Mucosa of stomach (tissue), 1 donor: ENCODE results near the gene PCMTD2.

Source experiments
- H3K27me3 ChIP-seq: one replicate; pipeline ENCODE4 v1.7.0; 2013; ENCODE audit warnings: mild to moderate bottlenecking, low read length; ENCODE audit not compliant: control insufficient read depth, insufficient read depth
- H3K36me3 ChIP-seq: one replicate; pipeline ENCODE4 v1.7.0; 2013; ENCODE audit warnings: low read length; ENCODE audit not compliant: control insufficient read depth, insufficient read depth
- H3K4me1 ChIP-seq: one replicate; pipeline ENCODE4 v1.7.0; 2013; ENCODE audit warnings: mild to moderate bottlenecking, low read length; ENCODE audit not compliant: control insufficient read depth, insufficient read depth
- H3K4me3 ChIP-seq: one replicate; pipeline ENCODE4 v1.7.0; 2013; ENCODE audit warnings: low read length
- H3K9ac ChIP-seq: one replicate; pipeline ENCODE4 v1.7.0; 2013; ENCODE audit warnings: mild to moderate bottlenecking, low read length, moderate library complexity
- H3K9me3 ChIP-seq: one replicate; pipeline ENCODE4 v1.7.0; 2013; ENCODE audit warnings: mild to moderate bottlenecking, low read length, moderate library complexity; ENCODE audit not compliant: control insufficient read depth
- donor health status: Pancreatic carcinoma.

Gene PCMTD2

DNA sequence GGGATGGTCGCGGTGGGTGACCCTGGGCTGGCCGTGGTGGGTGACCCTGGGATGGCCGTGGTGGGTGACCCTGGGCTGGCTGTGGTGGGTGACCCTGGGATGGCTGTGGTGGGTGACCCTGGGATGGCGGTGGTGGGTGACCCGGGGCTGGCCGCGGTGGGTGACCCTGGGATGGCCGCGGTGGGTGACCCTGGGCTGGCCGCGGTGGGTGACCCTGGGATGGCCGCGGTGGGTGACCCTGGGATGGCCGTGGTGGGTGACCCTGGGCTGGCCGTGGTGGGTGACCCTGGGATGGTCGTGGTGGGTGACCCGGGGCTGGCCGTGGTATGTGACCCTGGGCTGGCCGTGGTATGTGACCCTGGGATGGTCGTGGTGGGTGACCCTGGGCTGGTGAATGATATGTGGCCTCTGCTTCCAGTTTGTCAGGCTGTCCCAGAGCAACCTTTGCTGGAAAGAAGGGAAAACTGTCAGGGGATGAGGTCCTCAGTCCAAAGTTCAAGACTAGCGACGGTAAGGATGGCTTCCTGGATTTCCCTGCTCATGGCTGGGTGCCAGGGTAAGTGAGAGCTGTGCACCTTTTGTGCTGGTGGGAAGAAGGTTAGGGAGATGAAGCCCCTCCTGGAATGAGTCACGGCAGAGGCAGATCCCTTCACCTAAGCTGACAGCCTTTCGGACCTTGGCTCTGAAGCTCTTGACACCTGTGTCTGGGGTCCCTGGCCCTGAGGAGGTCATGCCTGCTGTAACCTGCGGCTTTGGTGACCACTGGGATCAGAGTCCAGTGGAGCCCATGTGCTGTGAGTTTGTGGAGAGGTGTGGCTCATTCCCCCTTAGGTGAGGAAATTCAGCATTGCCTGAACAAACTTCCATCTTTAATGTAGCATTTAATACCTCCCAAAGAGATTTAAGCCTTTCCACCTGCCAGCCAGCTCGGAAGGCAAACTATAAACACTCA is 19.1 kb upstream of the PCMTD2 start:
- Histone ChIP-seq H3K4me1 (no peaks in the 10 kb centered on the region), H3K36me3 (no peaks in the 10 kb centered on the region), H3K9me3 (no peaks in the 10 kb centered on the region), H3K27me3 (no peaks in the 10 kb centered on the region), H3K4me3 (no peak overlapping the region), H3K9ac (no peak overlapping the region)

DNA sequence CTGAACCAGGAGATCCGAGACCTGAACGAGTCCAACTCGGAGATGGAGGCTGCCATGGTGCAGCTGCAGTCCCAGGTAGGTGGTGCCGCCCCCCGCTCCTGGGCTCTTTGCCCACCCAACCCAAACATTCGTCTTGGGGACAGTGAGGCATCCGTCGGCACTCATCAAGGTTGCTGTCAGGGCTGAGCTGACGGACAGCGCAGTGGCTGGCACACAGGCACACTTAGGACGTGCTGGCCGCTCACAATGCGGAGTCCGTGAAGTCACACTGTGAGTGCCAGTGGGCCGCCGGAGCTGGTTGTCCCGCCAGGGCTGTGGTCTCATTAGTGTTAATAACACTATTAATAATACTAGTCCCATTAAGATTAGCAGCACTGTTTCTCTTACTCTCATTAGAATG is 18.2 kb upstream of the PCMTD2 start:
- no peaks in the 10 kb centered on the region for H3K4me1 ChIP-seq
- H3K9me3 ChIP-seq: no peaks in the 10 kb centered on the region
- H3K27me3 ChIP-seq: no peaks in the 10 kb centered on the region
- H3K36me3 ChIP-seq: no peaks in the 10 kb centered on the region
- H3K4me3 ChIP-seq: no peak overlapping the region
- no peak overlapping the region for H3K9ac ChIP-seq

DNA sequence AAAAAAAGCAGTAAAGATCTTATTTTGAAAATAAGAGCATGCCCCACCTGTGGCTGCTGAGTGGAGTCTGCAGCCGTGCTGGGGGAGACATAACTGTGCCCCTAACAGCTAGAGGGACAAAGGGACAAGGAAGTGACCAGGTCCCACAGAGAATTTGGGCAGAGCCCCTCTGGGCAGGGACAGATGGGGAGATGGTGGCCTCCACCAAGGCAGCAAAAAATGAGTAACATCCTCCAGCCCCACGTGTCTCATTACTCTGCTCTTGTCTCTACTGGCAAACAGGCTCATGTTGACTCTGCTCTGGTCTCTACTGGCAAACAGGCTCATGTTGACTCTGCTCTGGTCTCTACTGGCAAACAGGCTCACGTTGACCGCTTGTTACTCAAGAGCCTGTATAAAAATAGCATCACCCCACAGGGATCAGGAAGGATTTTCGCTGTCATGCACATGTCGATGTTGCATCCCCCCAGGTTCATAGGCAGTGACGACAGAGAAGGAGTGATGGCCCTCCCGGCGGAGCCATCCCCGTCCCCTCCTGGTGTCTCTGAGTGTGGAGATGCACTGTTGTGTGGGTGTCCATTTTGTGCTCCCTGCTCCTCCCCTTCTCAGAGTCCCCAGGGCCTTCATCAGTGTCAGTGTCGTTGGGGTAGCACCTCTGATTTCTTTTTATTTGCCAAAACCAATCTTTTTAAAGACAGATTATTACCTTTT is 17.3 kb upstream of the PCMTD2 start:
- H3K4me3 ChIP-seq: no peak overlapping the region

DNA sequence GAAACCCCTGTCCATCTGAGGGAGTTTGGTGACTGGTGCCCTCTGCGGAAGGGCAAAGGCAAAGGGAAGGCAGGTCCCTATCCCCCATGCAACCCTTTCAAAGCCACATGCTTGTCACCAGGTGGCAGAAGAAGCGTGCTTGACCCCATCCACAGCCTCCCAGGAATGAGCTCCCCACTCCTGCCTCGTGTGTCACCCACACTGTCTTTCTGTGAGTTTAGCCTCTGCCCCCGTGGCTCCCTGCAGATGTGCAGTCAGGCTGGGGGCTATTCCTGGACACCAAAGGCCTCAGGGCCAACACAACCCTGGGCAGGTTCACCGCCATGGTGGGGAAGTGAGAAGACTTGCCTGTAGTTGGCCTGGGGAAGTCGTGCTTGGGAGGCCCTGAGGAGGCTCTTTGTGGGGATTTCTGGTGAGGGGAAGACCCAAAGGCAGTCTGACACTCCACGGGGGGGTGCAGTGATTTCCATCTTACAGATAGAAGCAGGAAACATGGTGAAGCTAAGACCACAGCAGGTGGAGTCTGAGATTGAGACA is 16.6 kb upstream of the PCMTD2 start:
- no peaks in the 10 kb centered on the region for H3K4me1 ChIP-seq
- H3K27me3 ChIP-seq: no peaks in the 10 kb centered on the region
- H3K9me3 ChIP-seq: no peaks in the 10 kb centered on the region
- no peak overlapping the region for H3K9ac ChIP-seq
- H3K4me3 ChIP-seq: no peak overlapping the region
- H3K36me3 ChIP-seq: no peaks in the 10 kb centered on the region

More for the DNA sequence above, 17.3 kb upstream of the PCMTD2 start:
- H3K36me3 ChIP-seq: no peaks in the 10 kb centered on the region
- H3K9me3 ChIP-seq: no peaks in the 10 kb centered on the region
- H3K4me1 ChIP-seq: no peaks in the 10 kb centered on the region
- no peak overlapping the region for H3K9ac ChIP-seq
- no peaks in the 10 kb centered on the region for H3K27me3 ChIP-seq

DNA sequence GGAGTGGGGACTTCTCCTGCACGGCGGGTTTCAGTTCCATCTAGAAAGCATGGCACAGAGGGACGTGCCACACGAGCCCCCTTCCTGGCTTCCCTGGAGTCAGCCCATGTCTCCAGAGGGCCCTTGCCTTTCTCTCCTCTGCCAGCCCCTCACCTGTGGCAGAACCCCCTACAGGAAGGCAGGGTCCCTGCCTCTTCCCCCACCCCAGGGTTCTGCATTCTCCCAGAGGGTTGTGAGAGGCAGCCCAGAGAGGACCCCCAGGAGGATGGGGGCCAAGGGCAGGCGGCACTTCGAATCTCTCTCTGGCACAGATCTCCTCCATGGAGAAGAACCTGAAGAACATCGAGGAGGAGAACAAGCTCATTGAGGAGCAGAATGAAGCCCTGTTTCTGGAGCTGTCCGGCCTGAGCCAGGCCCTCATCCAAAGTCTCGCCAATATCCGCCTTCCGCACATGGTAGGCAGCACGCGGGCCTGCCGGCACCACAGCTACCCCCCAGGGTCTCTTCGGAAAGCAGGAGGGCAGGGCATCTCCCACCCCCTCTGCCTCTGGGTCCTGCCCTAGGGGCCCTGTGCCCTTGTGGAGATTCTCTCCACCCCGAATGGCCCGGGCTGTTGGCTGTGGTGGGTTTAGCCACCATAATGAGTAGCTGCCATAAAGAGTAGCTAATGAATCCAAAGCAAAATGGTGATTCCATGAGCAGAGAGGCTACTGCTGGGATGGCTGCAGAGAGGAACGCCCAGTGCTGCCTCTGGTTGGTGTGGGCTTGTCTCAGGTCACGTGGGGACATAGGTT is 15.9 kb upstream of the PCMTD2 start:
- no peaks in the 10 kb centered on the region for H3K4me1 ChIP-seq
- peaks cover 2% of the 10 kb centered on the region for H3K27me3 ChIP-seq
- H3K36me3 ChIP-seq: no peaks in the 10 kb centered on the region
- H3K4me3 ChIP-seq: no peak overlapping the region
- H3K9me3 ChIP-seq: no peaks in the 10 kb centered on the region
- H3K9ac ChIP-seq: no peak overlapping the region

DNA sequence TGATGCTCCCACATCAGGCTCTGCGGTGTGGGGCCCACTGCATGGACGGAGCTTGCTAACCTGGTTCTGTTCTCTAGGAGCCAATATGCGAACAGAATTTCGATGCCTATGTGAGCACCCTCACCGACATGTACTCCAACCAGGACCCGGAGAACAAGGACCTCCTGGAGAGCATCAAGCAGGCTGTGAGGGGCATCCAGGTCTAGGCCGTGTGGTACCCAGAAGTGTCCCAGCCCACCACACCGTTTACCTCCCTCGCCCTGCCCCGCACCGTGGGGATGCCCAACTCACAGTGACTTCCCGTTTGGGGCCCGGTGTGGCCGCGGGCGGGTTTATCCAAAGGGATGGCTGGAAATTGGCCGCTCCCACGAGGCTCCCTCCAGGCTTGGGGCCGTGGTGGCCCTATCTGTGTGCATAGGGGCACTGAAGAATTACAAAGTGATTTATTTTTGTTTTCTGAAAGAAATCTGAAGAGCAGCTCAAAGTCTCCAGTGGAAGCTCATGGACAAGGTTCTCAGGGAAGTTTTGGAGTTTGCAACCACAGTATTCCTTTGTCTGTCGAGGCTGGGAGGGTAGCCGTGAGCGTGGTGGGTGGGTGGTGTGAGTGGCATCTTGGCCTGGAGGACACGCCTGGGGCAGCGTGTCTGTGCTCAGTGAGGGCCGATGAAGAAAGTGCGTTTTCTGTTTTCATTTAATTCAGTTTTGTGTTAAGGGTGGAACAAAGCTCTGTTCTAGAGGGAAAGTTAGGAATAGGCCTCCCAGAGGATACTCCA is 15.1 kb upstream of the PCMTD2 start:
- peaks cover 9% of the 10 kb centered on the region for H3K27me3 ChIP-seq
- no peaks in the 10 kb centered on the region for H3K9me3 ChIP-seq
- no peaks in the 10 kb centered on the region for H3K4me1 ChIP-seq
- H3K36me3 ChIP-seq: no peaks in the 10 kb centered on the region
- H3K9ac ChIP-seq: no peak overlapping the region
- H3K4me3 ChIP-seq: no peak overlapping the region

DNA sequence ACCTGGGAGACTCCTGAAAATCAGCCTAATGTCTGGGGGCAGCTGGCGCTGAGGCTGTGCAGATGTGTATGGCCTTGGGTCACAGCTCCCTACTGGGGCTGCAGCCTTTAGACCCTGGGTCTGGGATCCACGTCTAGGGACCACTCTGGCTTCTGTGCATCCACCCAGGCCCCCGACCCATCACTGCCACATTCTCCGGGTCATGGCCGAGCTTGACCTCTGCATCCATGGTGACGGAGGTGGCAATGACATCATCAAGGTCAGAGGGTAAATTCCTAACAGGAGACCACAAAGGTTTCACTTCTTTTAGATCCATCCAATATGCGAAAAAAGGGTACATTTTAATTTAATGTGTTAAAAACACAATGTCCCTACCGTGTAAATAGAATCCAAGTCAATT is 14.5 kb upstream of the PCMTD2 start:
- no peaks in the 10 kb centered on the region for H3K36me3 ChIP-seq
- no peak overlapping the region for H3K4me3 ChIP-seq
- H3K9me3 ChIP-seq: no peaks in the 10 kb centered on the region
- peaks cover 15% of the 10 kb centered on the region for H3K27me3 ChIP-seq
- no peak overlapping the region for H3K9ac ChIP-seq
- no peaks in the 10 kb centered on the region for H3K4me1 ChIP-seq

DNA sequence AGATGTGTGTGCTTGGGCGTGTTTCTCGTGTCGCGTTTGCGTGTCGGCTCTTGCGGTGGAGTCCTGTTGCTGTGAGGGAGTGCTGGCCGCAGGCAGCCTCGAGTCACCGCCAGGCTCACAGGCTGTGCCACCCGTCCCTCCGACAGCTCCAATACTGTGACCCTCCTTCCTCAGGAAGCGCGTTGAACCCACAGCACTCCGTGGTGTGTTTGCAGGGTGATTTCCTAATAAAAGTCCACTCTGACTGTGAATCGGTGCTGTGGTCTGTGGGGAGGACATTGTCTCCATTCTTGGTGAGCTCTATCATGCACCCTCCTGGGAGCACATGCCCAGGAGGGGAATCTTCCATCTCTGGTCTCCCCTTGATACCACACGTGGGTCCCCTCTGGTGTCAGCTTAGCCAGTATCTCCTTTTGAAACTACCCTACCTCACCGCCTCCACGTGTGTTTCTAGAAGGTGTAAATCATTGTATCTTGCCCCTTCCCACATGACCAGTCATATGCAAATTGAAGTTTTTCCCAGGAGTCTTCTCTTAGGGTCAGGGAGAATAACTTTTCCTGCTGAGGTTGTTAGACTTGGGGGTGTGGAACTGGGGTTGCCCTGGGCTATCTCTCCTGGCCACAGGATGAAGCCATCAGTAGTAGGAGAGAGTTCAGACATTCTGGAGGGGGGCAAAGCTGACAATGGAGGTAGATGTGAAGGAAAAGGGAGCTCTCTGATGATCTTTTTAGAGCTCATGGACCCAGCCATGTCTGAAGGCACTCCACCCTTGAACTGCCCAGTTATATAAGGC is 13.3 kb upstream of the PCMTD2 start:
- peaks cover 17% of the 10 kb centered on the region for H3K27me3 ChIP-seq
- no peaks in the 10 kb centered on the region for H3K36me3 ChIP-seq
- H3K4me3 ChIP-seq: no peak overlapping the region

DNA sequence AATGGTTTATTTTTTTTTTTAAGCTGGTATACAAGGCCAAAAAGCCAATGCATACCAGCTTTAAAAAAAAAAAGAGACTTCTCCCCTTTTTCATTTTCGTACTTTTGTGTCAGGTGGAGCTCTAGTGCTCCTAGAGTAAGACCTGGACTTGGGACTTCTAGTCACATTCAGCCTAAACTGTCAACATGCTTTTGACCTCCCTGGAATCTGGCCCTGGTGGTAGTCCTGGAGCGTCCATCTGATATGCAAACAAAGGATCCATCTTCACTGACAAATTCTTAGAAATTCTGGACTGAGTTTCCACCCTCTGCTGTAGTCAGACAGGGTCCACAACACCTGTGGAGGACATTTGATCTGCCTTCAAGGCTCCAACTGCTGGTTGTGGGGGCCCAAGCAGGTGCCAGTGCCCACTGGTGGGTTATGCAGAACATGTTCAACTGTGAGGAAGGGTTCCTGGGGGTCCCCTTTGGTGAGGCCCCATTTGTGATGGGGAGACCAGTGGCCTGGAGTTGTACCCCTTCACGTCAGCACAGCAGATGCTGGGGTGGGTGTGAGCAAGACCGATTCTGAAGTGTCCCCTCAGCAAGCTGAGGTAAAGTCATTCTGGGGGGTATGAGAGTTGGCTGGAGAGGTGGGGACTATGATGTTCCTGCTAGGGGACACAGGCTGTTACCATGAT is 12.6 kb upstream of the PCMTD2 start:
- H3K4me3 ChIP-seq: no peak overlapping the region
- no peaks in the 10 kb centered on the region for H3K9me3 ChIP-seq
- no peaks in the 10 kb centered on the region for H3K36me3 ChIP-seq
- no peaks in the 10 kb centered on the region for H3K4me1 ChIP-seq
- H3K27me3 ChIP-seq: peaks cover 17% of the 10 kb centered on the region
- no peak overlapping the region for H3K9ac ChIP-seq

More for the DNA sequence above, 13.3 kb upstream of the PCMTD2 start:
- H3K9me3 ChIP-seq: no peaks in the 10 kb centered on the region
- no peaks in the 10 kb centered on the region for H3K4me1 ChIP-seq
- H3K9ac ChIP-seq: no peak overlapping the region

DNA sequence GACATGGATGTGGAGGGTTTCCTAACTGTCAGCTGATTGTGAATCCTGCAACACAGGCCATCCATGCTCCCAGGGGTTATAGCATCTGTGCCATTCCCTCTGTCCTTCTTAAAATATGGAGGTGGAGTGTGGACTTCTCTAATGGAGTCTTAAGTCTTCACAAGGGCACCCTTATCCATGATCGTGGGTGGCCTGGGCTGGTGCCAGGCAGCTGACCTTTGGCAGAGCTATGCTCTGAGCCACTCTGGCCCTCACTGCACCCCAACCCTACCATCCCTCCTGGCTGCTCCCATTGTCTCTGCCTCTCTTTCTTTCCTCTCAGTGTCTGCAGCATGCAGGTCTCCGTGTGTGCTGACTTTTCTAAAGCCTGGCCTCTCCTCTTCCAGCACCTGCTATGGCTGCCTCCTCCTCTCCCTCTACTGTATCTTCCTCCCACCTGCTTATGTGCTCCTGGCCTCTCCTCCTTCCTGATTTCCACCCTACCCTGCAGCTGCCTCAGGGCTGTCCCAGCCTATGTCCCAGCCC is 11.2 kb upstream of the PCMTD2 start:
- Histone ChIP-seq H3K27me3 (peaks cover 17% of the 10 kb centered on the region), H3K9ac (no peak overlapping the region), H3K4me1 (no peaks in the 10 kb centered on the region), H3K36me3 (no peaks in the 10 kb centered on the region), H3K4me3 (no peak overlapping the region), H3K9me3 (no peaks in the 10 kb centered on the region)
